Hepatocyte (in vitro differentiated cells): Measurements from ENCODE around the gene GAP43. TPM values are rescaled to one million over a fixed set of nuclear protein-coding genes. Genes with fewer than 3 reads are reported as not detected.

Experiments
- DNase-seq: peaks from one replicate; pipeline ENCODE4 v3.0.0-alpha.2; 2016; ENCODE audit warnings: low spot score
- H2AFZ ChIP-seq: fragments of 200-600 bp; sonication (generic); 2 replicates; pipeline ENCODE4 v1.6.0; 2016; ENCODE audit warnings: antibody characterized with exemption, mild to moderate bottlenecking
- H3K27ac ChIP-seq: fragments of 200-600 bp; sonication (generic); 2 replicates; pipeline ENCODE4 v1.5.1; 2016; ENCODE audit warnings: mild to moderate bottlenecking
- H3K27me3 ChIP-seq: fragments of 200-600 bp; sonication (generic); 2 replicates; pipeline ENCODE4 v1.6.1; 2016
- H3K36me3 ChIP-seq: fragments of 200-600 bp; sonication (generic); replicated peaks from 2 replicates; pipeline ENCODE4 v1.5.1; 2016; ENCODE audit warnings: low read depth; ENCODE audit not compliant: insufficient read depth
- H3K4me1 ChIP-seq: fragments of 200-600 bp; sonication (generic); 2 replicates; pipeline ENCODE4 v1.5.1; 2016; ENCODE audit warnings: mild to moderate bottlenecking, moderate library complexity; ENCODE audit not compliant: insufficient read depth
- H3K4me2 ChIP-seq: fragments of 200-600 bp; sonication (generic); 2 replicates; pipeline ENCODE4 v1.6.0; 2016
- H3K4me3 ChIP-seq: fragments of 200-600 bp; sonication (generic); 2 replicates; pipeline ENCODE4 v1.5.1; 2016; ENCODE audit warnings: mild to moderate bottlenecking
- H3K79me2 ChIP-seq: fragments of 200-600 bp; sonication (generic); 2 replicates; pipeline ENCODE4 v1.6.0; 2017; ENCODE audit warnings: mild to moderate bottlenecking
- H3K9me2 ChIP-seq: fragments of 200-600 bp; sonication (generic); replicated peaks from 2 replicates; pipeline ENCODE4 v1.6.0; 2017; ENCODE audit warnings: mild to moderate bottlenecking; ENCODE audit not compliant: insufficient read depth
- H3K9me3 ChIP-seq: fragments of 200-600 bp; sonication (generic); 2 replicates; pipeline ENCODE4 v1.5.1; 2016; ENCODE audit warnings: low read depth, mild to moderate bottlenecking
- H4K20me1 ChIP-seq: fragments of 200-600 bp; sonication (generic); 2 replicates; pipeline ENCODE4 v1.6.0; 2016; ENCODE audit warnings: mild to moderate bottlenecking; ENCODE audit not compliant: insufficient read depth, poor library complexity, severe bottlenecking
- CTCF ChIP-seq: fragments of 200-600 bp; sonication (generic); IDR thresholded peaks from 2 replicates; pipeline ENCODE4 v1.5.1; 2016; ENCODE audit warnings: antibody characterized with exemption, mild to moderate bottlenecking; ENCODE audit not compliant: poor library complexity
- EZH2 ChIP-seq: fragments of 200-600 bp; sonication (generic); IDR thresholded peaks from 2 replicates; pipeline ENCODE4 v1.6.1; 2016; ENCODE audit warnings: antibody characterized with exemption, mild to moderate bottlenecking, borderline replicate concordance
- EZH2phosphoT487 ChIP-seq: fragments of 200-600 bp; sonication (generic); IDR thresholded peaks from one replicate; pipeline ENCODE4 v1.6.1; 2018; ENCODE audit warnings: antibody characterized with exemption, mild to moderate bottlenecking, low read depth, moderate library complexity; ENCODE audit not compliant: unreplicated experiment, severe bottlenecking
- WGBS: methylation state at CpG from one replicate; pipeline ENCODE4 v1.1.6; 2016; ENCODE audit warnings: low lambda C conversion rate; ENCODE audit errors: missing lambda C conversion rate; 5-methylcytosine and 5-hydroxymethylcytosine counted together
- polyA plus RNA-seq: library from polyadenylated mRNA; unstranded; fragments of >200 nt; fragmentation: Nextera tagmentation; extraction: Ambion mirVana; gene quantifications from 2 replicates; pipeline ENCODE4 v1.2.1, GENCODE V29; 2016
- total RNA-seq: library from RNA; depleted of rRNA; stranded (reverse); fragments of >200 nt; gene quantifications from 2 replicates; pipeline ENCODE4 v1.2.3, GENCODE V29; 2014

GAP43 gene
- total and polyA plus RNA-seq, 2 experiments from 2014 or later, result 0.60 to 0.81 TPM

GRCh38 chr3:115632026-115632425 lies 8.7 kb downstream of the GAP43 start:
- H4K20me1 ChIP-seq, result no peaks in the 10 kb centered on the region
- no peaks in the 10 kb centered on the region for H3K4me1 ChIP-seq
- no peaks in the 10 kb centered on the region for H3K79me2 ChIP-seq
- H3K36me3 ChIP-seq, result no peaks in the 10 kb centered on the region
- H3K27me3 ChIP-seq, result peaks cover 8% of the 10 kb centered on the region
- H3K9me3 ChIP-seq, result no peaks in the 10 kb centered on the region
- H3K4me2 ChIP-seq, result no peak overlapping the region
- DNase-seq, result no peak
- H3K9me2 ChIP-seq, result no peaks in the 10 kb centered on the region
- H2AFZ ChIP-seq, result no peak overlapping the region
- H3K27ac ChIP-seq, result no peak overlapping the region
- TF ChIP-seq EZH2 (no peak), EZH2phosphoT487 (no peak), CTCF (no peak)
- no peak overlapping the region for H3K4me3 ChIP-seq

DNA sequence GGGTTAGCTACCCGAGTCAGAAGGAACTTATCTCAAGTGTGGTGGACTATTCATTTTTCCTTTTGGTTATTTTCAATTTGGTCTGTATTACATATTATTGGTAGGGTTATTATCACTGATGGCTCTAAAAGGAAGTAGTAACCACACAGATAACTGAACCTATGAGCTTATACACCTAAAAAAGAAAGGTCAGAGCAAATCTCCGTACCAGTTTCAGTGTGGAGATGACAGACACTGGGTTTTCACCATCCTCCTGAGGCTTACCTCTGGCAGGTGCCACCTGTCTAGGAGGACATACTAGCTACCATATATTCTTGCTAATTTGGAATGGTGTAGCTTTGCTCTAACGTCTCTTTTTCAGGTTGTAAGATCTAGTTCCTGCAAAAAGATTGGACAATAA lies 10.2 kb downstream of the GAP43 start:
- TF ChIP-seq CTCF, result no peak
- no peak for TF ChIP-seq EZH2
- TF ChIP-seq EZH2phosphoT487, result no peak

DNA sequence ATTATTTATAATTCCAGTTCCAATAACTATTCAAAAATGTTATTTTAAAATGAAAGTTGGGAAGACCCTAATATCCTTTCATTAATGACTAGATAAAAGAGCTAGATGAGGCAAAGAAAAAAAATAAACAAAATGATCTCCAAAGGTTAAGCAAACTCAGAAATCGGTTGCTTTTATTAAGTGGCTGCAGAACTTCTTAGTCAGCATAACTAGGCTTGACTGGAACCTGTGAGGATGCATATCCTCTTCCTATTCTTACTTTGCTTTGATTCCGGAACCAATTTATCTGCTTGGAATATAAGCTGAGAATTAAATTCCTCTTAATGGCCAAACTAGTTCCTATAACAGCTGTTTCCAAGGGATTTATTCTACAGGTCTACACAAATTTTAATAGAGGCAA lies 10.7 kb downstream of the GAP43 start:
- Histone ChIP-seq H3K36me3 (no peaks in the 10 kb centered on the region), H3K9me3 (no peaks in the 10 kb centered on the region), H3K4me3 (no peak overlapping the region), H3K4me2 (no peak overlapping the region), H3K4me1 (no peaks in the 10 kb centered on the region), H4K20me1 (no peaks in the 10 kb centered on the region), H2AFZ (no peak overlapping the region), H3K79me2 (no peaks in the 10 kb centered on the region), H3K27me3 (no peaks in the 10 kb centered on the region), H3K27ac (no peak overlapping the region), H3K9me2 (no peaks in the 10 kb centered on the region)
- no peak for DNase-seq
- WGBS, result 91% methylated on average over 2 of the region's 2 CpGs
- TF ChIP-seq EZH2phosphoT487, result no peak
- no peak for TF ChIP-seq EZH2
- no peak for TF ChIP-seq CTCF

More for the DNA sequence above, 10.2 kb downstream of the GAP43 start:
- no peaks in the 10 kb centered on the region for H3K79me2 ChIP-seq
- no peaks in the 10 kb centered on the region for H3K4me1 ChIP-seq
- no peaks in the 10 kb centered on the region for H4K20me1 ChIP-seq
- no peak overlapping the region for H3K4me3 ChIP-seq
- H3K9me3 ChIP-seq, result no peaks in the 10 kb centered on the region
- H3K9me2 ChIP-seq, result no peaks in the 10 kb centered on the region
- H3K27me3 ChIP-seq, result peaks cover 3% of the 10 kb centered on the region
- no peak overlapping the region for H2AFZ ChIP-seq
- no peaks in the 10 kb centered on the region for H3K36me3 ChIP-seq
- H3K27ac ChIP-seq, result no peak overlapping the region
- DNase-seq, result no peak
- H3K4me2 ChIP-seq, result no peak overlapping the region
- WGBS, result 84% methylated on average over 3 of the region's 3 CpGs

GRCh38 chr3:115635406-115635805 lies 12.1 kb downstream of the GAP43 start:
- Histone ChIP-seq H3K9me3 (no peaks in the 10 kb centered on the region), H3K36me3 (no peaks in the 10 kb centered on the region), H4K20me1 (no peaks in the 10 kb centered on the region), H2AFZ (no peak overlapping the region), H3K27ac (no peak overlapping the region), H3K79me2 (no peaks in the 10 kb centered on the region), H3K4me2 (no peak overlapping the region), H3K4me3 (no peak overlapping the region), H3K27me3 (no peaks in the 10 kb centered on the region), H3K4me1 (no peaks in the 10 kb centered on the region), H3K9me2 (no peaks in the 10 kb centered on the region)
- no peak for DNase-seq
- TF ChIP-seq CTCF, result no peak
- TF ChIP-seq EZH2phosphoT487, result no peak
- no peak for TF ChIP-seq EZH2
- WGBS, result 60% methylated on average over 1 of the region's 1 CpG
